ENCODE measurements around the gene UCP3.

GRCh38 chr11:74004759-74005615, 3.9 kb downstream of the UCP3 start:
- TF ChIP-seq, protein P1, sequence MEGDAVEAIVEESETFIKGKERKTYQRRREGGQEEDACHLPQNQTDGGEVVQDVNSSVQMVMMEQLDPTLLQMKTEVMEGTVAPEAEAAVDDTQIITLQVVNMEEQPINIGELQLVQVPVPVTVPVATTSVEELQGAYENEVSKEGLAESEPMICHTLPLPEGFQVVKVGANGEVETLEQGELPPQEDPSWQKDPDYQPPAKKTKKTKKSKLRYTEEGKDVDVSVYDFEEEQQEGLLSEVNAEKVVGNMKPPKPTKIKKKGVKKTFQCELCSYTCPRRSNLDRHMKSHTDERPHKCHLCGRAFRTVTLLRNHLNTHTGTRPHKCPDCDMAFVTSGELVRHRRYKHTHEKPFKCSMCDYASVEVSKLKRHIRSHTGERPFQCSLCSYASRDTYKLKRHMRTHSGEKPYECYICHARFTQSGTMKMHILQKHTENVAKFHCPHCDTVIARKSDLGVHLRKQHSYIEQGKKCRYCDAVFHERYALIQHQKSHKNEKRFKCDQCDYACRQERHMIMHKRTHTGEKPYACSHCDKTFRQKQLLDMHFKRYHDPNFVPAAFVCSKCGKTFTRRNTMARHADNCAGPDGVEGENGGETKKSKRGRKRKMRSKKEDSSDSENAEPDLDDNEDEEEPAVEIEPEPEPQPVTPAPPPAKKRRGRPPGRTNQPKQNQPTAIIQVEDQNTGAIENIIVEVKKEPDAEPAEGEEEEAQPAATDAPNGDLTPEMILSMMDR (IDR thresholded peaks at IDR 0.05): no peak
- no peak for TF ChIP-seq POLR2A (IDR thresholded peaks at IDR 0.05)
